GM19351 (cell line): ENCODE data around the gene CLCN7.
"Not testable (repeated sequence)": the region's sequence is repeated elsewhere in the genome, so short reads cannot be mapped to it uniquely, and the experiment has no call there.

Source experiments
- ATAC-seq: cut with Tn5 transposase; IDR thresholded peaks from one replicate; pipeline ENCODE4 v1.9.1; 2021; ENCODE audit warnings: mild to moderate bottlenecking, moderate library complexity; ENCODE audit not compliant: unreplicated experiment

The CLCN7 gene

DNA sequence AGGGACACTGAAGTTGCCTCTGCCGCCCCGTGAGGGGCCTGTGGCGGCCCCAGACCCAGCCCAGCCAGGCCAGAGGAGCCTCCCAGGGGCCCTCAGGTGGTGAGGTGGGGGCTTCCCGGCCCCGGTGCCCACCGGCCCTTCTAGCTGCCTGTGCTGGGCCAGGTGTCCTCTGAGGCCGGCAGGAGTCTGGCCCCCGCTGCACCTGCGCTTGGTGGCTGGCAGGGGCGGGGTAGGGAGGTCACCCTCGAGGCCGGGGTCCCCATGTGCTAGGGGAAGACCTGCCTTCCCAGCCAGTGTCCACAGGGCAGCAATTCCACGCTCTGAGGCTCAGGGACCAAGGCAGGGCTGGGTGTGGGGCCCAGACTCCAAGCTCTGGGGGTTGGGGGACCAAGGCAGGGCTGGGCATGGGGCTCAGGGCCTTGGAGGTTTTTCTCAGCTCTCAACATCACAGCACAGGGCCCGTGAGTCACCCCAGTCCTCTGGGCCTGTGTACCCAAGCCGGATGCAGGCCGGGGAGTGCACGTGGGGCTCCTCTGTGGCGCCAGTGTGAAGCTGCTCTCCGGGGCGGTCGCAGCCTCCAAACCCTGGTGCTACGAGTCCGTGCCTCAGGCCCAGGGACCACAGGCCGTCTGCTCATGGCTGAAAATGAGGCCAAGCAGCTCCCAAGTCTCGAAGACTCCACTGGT is 29.2 kb downstream of the CLCN7 start:
- no peak for ATAC-seq

DNA sequence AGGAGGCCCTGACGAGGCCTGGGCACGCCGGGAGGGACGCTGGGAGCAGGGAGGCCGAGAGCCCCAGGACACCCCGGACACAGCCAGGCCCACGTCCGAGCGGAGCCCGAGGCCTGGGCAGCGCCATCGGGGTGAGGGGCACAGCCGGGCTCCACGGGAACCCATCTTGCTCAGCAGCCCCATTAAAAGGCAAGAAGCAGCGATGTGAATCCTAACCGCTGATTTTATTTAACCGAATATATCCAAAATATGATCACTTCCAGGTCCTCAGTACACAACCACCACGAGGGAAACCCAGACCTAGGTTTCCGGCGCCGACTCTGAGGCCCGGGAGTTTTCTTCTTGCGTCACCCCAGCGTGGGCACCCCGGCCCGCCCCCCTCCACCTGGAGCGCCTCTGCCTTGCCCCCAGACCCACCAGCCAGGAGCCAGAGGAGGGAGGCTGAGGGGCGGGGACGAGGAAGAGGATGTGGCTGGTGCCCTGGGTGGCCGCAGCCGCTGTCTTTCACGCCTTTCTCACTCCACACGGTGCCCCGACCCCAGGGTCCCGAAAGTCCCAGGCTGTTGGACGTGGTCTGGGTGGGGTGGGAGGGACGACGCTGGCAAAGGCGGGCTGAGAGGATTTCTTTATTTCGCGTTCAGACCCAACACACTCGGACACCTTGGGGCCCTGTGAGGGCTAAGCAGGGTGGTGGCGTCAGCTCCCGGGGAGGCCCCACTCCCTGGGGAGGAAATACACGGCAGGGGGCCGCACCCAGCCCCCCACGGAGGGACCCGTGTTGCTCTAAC is 29.9 kb downstream of the CLCN7 start:
- ATAC-seq, result no peak

DNA sequence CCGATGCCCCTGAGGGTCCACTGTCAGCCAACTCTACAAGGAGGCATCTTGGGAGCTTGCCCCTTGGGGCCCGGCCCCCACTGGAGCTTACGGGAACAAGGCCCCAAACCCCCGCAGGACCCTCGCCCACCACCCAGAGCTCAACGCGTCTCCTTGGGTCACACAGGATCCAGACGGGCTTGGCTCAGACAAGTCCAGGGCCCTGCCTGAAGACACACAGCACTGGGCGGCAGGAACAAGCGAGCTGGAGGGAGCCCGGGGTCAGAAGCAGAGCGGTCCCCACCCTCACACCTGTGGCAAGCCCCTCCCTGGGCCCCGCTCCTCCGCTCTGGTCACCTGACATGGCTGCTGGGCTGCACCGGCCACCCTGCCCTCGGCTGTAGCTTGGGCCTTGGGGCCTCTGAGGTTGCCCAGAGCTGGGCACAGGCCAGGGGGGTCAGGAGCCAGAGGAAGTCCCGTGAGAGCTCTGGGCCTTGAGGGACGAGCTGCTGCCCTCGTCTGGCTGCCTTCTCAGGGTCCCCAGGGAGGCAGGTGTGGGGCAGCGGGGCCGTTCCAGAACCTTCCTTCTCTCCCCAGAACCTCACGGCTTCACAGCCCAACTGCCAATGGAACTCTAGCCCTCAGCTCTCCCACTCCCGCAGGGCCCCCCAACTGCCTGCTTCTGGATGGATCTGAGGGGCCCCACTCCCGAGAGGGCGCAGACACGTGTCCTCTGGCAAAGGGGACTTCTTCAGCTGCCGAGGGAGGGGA is 30.7 kb downstream of the CLCN7 start, which contains the start of gene CCDC154:
Gene CCDC154 (minus strand): TSS at position 577 of the 750 bp plus-strand sequence. CDS start 234 bp downstream, at position 343.
- ATAC-seq, result no peak

DNA sequence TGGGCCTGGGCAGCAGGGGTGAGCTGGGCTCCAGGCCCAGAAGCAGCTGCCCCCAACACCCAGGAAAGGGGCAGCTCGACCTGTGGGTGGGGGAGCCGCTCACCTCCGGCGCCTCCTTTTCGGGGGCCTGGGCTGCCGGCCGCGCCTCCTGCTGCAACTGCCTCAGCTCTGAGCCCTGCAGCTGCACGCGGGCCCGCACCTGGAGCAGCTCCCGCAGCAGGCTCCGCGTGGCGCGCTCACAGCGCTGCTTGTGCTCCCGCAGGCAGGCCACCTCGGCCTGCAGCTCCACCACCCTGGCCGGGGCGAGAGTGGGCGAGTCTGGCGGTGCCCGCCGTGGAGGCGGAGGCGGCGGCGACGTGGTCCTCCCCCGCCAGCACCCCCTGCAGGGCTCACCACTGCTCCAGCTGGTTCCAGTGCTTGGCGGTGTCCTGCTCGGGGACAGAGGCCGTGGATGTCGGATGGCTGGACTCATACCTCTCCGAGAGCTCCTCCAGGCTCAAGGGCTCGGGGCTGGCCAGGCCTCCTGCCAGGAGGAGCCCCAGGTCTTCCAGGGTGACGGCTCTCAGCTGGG is 31.3 kb downstream of the CLCN7 start:
- no peak for ATAC-seq

DNA sequence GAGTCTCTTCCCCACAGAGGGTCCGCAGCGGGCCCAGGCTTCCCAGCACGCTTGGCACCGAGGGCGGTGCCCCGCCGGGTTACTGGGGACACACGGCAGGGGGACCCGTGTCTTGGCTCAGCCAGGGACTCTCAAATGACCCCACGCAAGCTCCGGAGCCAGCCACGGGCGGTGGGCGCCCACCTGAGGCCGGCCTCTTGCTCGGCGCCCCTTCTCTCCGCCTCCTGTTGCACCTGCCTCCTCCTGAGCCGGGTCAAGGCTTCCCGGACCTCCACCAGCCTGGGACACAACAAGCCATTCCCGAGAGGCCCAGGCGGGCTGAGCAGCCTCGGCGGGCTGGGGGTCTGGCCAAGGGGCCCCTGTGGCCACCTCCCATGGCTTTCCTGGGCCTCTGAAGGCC is 32.1 kb downstream of the CLCN7 start:
- ATAC-seq, result no peak

DNA sequence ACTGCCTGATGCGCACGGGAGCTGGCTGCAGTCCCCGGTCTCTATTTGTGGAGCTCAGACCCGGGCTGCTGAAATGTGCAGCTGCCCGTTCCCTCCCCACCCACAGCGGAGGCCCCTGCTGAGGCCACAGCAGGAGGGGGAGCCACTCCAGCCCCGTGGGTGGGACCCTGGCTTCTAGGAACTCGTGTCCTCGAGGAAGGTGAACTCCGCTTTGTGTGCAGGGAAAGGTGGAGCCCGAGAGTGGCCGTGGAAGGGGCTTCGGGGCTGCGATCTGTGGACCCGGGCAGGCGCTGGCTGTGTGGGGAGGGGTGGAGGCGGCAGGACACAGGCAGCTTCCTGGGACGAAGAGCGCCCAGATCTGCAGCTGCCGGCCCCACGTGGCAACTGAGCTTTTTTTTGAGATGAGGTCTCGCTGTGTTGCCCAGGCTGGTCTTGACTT is 33.4 kb downstream of the CLCN7 start:
- no peak for ATAC-seq

DNA sequence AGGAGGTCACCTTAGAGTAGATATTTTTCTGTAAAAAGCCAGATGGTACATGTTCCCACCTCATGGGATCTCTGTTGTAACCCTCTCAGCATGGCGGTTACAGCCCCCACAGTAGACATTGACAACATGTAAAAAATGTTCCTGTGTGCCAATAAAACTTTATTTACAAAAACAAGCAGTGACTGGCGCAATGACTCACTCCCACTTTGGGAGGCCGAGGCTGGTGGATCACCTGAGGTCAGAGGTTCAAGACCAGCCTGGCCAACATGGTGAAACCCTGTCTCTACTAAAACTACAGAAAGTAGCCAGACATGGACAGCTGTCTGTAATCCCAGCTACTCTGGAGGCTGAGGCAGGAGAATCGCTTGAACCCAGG is 35.1 kb downstream of the CLCN7 start:
- ATAC-seq, result not testable (repeated sequence)

DNA sequence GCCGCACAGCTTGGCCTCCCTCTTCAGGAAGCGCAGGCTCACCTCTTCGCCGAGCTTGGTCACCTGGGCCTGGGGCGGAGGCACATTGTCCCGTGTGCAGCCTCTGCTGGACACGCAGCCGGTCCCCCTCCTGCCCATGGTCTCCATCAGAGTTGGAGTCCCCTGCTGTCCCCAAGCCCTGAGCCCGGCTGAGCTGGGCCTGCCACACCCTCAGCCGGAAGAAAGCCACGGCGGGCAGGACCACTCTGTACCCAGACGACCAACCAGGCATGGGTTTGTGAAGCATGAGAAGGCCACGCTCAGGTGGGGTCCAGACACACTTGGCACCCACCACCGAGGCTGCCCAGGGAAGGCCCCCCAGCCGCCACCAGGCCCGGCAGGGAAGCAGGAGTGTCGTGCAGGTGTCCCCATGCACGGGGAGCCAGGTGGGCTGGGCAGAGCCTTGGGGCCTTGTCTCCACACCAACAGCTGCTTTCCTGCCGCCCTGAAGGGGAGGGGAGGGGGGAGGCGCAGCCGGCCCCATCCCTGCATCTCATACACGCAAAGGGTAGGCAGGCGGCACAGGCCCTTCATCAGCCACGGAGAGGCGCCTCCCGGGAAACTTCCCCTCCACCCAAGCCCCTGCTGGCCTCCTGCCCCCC is 35.6 kb downstream of the CLCN7 start:
- ATAC-seq, result no peak

DNA sequence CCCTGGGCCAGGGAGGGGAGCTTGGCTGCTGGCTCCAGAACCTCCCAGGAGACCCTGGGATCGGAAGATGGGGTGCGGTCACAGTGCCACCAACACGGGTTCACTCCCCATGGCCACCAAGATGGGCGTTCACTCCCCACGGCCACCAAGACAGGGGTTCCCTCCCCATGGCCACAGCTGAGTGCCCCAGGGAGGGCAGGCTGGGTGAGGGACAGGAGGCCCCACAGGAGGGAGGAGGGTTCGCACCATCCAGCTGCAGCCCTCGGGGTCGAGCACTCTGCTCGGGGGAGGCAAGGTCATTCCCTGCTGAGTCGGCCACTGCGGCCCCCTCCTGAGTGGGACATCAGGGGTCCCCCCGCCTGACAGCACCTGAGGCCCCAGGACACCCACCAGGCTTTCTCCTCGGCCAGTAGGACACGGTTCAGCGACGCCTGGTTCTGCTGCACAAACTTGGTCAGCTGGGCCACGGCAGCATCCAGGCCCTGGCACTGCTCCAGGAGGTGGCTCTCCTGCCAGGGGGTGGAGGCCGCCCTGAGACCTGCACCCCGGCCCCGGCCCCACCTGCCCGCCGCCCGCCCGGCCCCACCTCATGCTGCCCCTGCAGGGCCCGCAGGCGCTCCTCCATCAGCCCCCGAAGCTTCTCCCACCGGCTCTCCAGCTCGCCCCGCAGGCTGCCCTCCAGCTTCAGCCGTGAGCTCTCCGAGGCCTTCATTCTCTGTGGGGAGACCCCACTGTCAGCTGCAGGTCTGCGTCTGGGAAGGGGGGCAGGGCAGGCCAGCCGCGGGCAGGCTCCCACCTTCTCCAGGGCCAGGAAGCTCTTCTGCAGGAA is 36.4 kb downstream of the CLCN7 start:
- no peak for ATAC-seq

DNA sequence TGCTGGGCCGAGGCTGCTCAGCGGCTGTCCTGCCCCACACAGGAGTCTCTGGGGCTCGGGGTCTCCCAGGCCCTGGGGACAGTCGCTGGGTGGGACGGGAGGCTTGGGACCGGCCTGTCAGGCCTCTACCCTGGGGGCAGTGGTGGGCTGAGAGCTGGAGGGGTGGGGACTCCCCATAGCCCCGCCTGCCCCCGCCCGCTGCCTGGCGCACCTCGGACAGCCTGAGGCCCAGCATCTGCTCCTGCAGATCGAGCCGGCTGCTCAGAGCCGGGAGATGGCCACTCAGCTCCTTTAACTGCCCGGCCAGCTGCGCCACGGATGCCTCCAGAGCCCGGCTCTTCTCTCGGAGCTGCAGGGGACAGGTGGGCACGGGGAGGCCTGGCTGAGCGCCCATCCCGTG is 37.2 kb downstream of the CLCN7 start:
- no peak for ATAC-seq

DNA sequence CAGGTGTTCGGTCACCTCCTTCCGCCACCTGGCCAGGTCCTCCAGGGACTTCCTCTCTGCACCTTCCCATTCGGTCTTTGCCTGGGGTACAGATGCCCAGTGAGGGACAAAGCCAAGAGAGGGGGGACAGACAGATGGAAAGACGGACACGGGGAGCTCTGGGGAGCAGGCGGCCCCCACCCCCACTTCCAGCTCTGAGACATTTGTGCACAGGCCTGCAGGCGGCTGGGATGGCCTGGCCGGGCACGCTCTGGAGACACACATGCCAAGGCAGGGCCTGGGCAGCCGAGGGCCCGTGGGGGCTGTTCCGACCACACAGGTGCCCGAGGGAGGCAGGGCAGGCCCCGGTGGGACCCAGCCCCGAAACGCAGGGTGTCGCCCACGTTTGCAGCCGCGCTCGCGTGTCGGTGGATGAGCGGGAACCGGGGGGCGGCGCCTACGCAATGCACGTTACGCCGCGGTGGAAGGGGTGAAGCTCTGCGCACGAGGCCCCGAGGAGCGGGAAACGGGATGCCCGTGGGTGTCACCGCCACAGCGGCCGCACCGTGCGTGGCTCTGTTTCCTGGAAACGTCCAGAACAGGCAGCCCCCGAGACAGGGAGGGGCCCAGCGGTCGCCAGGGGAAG is 38.0 kb downstream of the CLCN7 start:
- ATAC-seq, result no peak

DNA sequence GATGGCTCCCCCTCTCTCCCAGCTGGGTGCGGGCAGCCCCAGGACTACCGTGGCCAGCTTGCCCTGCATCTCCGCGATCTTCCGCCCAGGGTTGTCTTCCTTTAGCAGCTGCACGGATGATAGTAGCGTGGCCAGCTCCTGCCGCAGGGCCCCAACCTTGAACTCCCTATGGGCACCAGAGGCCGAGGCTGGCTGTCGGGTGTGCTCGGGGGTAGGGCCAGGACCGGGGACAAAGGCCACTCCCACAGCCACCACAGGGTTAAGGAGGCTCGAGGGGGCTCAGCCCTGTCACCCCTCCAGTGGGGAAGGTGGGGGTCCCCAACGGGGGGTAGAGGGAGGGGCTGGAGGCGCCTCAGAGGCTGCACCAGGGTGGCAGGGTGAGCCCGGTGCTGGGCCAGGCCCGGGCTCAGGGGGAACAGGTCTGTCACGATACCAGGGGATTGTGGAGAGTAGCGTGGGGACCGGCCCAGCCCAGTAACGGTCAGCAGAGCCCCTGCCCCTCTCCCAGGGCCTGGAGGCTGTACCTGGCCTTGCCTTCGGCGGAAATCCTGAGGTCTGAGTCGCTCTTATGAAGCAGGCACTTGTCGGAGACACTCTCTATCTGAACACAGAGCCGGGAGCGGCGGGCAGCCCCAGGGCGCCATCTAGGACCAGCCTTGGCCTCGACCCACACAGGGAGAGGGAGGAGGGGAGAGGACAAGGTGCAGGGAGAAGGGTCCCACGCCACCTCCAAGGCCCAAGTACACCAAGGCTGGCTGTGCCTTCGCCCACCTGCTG is 38.7 kb downstream of the CLCN7 start:
- ATAC-seq, result no peak

DNA sequence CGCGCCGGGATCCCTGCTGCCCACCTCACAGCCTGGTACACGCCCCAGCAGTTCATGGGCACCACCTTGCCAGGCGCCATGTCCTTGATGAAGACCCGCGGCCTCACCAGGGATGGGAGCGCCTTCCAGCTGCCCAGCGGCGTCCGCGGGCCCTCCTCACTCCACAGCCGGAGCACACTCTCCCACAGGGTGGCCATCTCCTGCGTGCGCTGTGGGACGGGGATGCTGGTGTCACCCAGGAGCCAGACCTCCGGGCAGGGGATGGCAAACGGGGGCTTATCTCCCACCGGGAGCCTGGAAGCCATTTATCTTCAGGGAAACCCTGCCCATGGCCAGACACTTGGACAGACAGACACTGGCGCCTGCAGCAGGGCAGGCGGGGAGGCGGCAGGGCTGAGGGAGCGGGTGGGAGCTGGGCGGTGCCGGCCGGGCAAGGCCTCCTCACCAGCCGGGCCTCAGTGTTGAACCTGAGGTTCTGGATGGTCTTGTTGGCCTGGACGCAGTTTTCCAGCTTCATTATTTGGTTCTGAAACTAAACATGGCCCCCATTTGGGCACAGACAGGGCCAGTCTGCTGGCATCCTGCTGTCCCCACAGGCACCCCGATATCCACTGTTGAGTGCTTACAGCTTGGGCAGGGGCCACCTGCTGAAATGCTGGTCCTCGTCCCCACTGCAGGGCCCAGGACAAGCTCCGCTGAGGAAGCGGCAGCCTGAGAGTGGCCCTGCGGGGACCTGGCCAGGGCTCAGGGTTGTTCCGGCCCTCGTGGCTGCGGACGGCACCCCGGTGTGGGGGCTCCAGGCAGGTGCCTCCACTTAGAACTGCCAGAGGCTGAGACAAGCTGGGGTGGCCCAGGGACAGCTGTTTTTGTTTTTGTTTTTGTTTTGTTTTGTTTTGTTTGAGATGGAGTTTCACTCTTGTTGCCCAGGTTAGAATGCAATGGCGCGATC is 39.9 kb downstream of the CLCN7 start:
- ATAC-seq, result no peak

DNA sequence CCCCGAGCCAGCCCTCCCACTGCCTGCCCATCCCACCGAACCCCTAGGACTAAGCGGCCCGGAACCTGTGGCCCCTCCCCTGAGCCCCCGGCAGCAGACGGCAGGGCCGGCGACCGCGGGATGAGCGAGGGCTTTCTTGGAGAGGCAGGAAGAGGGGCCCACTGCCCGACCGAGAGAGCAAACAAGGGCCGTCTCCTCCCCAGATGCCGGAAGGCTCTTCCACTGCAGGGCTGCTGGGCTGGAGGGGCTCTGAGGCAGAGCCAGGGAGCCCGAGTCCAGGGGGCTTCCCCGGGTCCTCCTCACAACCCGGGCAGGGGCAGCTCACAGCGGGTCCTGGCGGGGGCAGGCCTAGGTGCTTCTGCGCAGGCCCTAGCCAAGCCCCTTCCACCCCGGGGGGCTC is 41.1 kb downstream of the CLCN7 start:
- ATAC-seq, result no peak

DNA sequence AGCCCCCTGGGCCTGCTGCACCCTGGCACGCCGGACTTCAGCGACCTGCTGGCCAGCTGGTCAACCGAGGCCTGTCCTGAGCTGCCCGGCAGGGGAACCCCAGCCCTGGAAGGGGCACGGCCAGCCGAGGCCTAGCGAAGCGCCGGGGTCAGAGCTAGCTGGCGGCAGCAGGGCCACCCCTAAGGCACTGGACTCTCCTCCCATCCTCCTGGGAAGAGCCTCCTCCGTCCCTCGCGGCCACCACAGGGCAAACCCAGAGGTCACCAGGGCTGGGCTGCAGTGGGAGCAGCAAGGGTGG is 41.6 kb downstream of the CLCN7 start:
- no peak for ATAC-seq

DNA sequence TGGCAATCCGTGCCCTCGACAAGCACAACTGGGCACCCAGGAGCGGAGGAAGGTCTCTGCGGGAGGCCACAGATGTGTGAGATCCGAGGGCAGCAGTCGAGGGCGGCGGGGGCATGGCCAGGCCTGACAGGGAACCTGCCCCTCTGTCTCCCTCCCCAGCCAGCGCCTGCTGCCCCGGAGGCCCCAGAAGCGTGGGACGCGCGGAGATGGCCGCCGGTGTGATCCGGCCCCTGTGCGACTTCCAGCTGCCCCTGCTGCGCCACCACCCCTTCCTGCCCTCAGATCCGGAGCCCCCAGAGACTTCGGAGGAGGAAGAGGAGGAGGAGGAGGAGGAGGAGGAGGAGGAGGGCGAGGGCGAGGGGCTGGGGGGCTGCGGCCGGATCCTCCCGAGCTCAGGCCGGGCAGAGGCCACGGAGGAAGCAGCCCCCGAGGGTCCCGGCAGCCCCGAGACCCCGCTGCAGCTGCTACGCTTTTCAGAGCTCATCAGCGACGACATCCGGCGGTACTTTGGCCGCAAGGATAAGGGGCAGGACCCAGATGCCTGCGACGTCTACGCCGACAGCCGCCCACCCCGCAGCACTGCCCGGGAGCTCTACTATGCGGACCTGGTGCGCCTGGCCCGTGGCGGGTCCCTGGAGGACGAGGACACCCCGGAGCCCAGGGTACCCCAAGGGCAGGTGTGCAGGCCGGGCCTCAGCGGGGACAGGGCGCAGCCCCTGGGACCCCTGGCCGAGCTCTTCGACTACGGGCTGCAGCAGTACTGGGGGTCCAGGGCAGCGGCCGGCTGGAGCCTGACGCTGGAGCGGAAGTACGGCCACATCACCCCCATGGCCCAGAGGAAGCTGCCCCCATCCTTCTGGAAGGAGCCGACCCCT is 42.2 kb downstream of the CLCN7 start:
- no peak for ATAC-seq
